Fibroblast of the aortic adventitia (primary cell): ENCODE measurements around the gene HPGD. TPM values are rescaled to one million over a fixed set of nuclear protein-coding genes. Genes with fewer than 3 reads are reported as not detected.

Experiments
- DNase-seq: peaks from one replicate; pipeline ENCODE4 v3.0.0-alpha.2; 2010; ENCODE audit warnings: low read depth
- H3K4me3 ChIP-seq: 2 replicates; pipeline ENCODE4 v1.5.1; 2011; ENCODE audit warnings: low read depth, mild to moderate bottlenecking, control low read depth, low read length, moderate library complexity
- total RNA-seq: library from RNA; depleted of rRNA; stranded (reverse); fragments of >200 nt; gene quantifications from 2 replicates; pipeline ENCODE4 v1.2.3, GENCODE V29; 2012; ENCODE audit warnings: low replicate concordance
- TF ChIP-seq, protein P1 (sequence below): IDR thresholded peaks from 2 replicates; pipeline ENCODE4 v1.5.1; 2011; ENCODE audit warnings: mild to moderate bottlenecking, low read length, control low read depth, inconsistent platforms; ENCODE audit not compliant: insufficient read depth

The HPGD gene
- 2.7 TPM in 1 of 2 replicates, not detected in the other for total RNA-seq

DNA sequence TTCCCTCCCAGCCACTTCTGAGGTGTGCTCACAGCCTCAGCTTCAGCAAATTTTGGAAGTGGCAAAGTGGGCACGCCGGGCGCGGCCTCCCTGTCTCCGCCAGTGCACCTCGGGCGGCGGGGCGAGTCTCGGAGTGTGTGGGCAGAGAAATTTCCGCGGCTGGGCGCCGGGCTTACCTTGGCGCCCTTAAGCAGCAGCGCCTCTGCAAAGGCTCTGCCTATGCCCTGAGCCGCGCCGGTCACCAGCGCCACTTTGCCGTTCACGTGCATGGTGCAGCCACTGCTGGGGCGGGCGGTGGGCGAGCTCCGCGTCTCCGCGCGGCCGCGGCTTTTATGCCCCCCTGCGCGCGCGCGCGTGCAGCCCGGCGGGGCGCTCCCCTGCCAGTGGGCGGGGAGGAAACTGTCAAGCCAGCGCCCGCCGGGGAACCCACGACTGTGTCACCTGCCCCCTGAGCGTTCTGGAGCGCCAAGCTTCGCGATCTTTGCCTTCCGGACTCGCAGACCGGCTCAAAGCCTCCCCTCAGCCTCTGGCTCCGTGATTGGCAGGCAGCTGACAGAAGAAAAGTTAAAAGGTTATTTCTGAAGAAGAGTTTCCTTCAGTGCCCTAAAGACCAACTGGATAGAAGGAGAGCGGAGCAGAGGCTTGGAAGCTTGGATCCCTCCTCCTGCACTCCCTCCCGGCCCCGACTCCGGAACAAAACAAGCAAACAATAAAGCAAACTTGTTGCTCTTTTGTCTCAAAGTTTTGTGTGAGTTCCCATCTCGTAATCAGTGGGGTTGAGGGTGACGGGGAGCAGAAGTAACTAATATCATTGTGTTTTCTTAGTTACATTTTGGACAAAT, at the start of gene HPGD:
HPGD (minus strand) TSS at position 306 of the 842 bp plus-strand sequence; CDS start at position 269, 37 bp downstream.
- peak; percentile 20 for DNase-seq
- peak within 1 kb of the TSS; percentile 71 for H3K4me3 ChIP-seq
- TF ChIP-seq, protein P1, sequence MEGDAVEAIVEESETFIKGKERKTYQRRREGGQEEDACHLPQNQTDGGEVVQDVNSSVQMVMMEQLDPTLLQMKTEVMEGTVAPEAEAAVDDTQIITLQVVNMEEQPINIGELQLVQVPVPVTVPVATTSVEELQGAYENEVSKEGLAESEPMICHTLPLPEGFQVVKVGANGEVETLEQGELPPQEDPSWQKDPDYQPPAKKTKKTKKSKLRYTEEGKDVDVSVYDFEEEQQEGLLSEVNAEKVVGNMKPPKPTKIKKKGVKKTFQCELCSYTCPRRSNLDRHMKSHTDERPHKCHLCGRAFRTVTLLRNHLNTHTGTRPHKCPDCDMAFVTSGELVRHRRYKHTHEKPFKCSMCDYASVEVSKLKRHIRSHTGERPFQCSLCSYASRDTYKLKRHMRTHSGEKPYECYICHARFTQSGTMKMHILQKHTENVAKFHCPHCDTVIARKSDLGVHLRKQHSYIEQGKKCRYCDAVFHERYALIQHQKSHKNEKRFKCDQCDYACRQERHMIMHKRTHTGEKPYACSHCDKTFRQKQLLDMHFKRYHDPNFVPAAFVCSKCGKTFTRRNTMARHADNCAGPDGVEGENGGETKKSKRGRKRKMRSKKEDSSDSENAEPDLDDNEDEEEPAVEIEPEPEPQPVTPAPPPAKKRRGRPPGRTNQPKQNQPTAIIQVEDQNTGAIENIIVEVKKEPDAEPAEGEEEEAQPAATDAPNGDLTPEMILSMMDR = no peak

DNA sequence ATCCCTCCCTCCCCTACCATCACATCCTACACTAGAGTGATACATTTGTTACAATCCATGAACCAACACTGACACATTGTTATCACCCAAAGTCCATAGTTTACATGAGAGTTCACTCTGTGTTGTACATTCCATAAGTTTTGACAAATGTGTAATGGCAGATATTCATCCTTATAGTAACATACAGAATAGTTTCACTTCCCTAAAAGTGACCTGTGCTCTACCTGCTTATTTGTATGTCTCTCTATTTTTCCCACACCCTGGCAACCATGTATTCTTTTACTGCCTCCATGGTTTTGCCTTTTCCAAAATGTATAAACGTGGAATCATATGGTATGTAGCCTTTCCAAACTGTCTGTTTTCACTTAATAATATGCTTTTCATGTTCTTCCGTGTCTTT, 42.2 kb upstream of the HPGD start:
- TF ChIP-seq, protein P1 = no peak
- no peak for DNase-seq
- no peak overlapping the region for H3K4me3 ChIP-seq

DNA sequence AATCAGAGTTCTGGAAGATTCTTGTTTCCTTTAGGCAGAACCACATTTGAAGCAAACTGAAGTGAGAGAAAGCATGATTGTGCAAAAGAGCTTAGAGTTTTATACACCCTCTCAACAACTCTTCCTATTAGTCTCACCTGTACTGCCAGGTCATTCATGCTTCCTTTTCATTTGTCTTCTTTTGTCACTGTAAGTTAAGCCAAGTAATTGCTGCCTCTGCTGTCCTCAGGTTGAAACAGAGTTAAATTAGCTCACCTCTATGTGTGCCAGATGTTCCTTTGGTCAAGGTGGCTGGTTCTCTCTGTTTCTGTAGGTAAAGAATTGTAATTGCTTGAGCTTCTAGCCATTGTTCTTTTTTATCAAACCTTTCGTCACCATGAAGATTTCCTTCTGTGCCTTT, 41.1 kb upstream of the HPGD start:
- DNase-seq = no peak
- H3K4me3 ChIP-seq = no peak overlapping the region
- TF ChIP-seq, protein P1 = no peak

DNA sequence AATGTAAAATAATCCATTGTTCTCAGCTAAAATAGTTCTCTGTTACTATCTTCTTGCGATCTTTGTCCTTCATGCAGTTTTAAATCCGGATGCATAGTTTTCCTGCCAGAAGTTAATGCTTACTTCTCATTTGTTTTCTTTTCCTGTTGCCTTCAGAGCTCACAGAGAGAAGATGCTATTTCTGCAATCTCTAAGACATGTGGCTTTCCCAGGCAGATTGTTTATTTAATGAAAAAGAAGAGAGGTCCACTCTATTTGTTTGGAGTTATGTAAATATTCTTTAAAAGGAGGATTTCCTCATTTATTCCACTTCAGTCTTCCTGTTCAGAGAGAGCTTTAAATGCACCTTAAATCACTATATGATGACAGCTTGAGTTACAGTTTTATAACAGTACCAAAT, 39.3 kb upstream of the HPGD start:
- TF ChIP-seq, protein P1 = no peak
- H3K4me3 ChIP-seq = no peak overlapping the region
- DNase-seq = no peak

DNA sequence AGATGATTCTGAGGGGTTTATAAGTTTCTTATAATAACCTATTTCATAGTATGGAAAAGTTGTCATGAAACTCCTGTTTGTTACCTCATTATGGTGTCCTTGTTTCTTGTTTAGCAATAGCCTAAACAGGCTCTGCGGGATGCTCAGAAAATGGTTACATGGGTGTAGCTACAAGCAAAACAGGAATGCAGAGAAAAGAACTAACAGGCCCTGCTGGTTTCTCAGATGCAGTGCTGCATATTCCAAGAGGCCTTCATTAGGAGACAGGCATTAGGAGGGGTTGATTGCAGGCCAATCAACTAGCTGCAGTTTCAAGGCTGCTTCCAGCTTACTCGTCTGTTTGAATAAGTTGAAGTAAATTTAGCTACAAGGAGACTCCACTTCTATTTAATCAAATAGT, 37.6 kb upstream of the HPGD start:
- DNase-seq = no peak
- TF ChIP-seq, protein P1 = no peak
- no peak overlapping the region for H3K4me3 ChIP-seq

DNA sequence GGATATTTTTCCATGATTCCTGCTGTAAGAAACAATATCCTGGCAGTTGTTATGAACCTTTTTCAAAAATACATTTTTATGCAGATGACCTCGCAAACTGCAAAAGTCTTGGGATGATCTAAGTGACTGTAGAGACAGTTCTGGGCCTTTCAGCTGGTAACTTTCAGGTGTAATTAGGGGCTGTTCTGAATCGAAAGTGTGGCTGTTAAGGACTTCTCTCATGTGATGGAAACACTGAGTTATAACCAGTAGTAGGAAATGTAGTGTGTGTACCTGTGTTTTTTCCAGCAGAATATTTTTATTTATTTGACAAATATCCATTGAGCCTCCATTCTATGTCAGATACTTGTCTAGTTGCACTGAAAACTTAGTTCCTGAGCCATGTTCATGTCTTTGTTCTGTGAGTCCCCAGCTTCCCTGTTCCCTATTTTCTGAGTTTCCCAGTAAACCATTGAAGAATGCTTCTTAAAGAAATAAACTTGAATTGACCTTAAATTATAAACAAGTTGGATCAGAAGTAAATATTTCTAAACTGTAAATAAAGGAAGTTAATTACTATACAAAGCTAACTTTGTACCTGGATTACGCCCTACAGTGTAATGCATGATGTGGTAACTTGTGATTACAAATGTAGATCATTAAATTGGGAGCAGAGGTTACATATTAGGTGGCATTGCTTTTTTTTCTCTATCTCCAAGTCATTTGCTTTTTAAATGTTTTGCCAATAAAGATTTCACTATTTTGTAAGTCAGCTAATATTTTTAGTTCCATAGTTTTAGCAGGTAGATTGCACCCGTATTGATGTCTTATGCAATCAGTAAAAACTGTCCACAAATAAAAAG, 33.7 kb upstream of the HPGD start:
- TF ChIP-seq, protein P1 = no peak
- no peak for DNase-seq
- no peak overlapping the region for H3K4me3 ChIP-seq
